Smooth muscle cell (in vitro differentiated cells): ENCODE data around the gene FCRL2. TPM values are rescaled to one million over a fixed set of nuclear protein-coding genes. Genes with fewer than 3 reads are reported as not detected.
"Not testable (repeated sequence)": the region's sequence is repeated elsewhere in the genome, so short reads cannot be mapped to it uniquely, and the experiment has no call there.

Source experiments
- DNase-seq: peaks from one replicate; lab custom pipeline; 2025; ENCODE audit not compliant: unreplicated experiment; lab: John Stamatoyannopoulos, UW
- H2AFZ ChIP-seq: fragments of 200-600 bp; sonication (generic); 2 replicates; pipeline ENCODE4 v1.6.0; 2016; ENCODE audit warnings: antibody characterized with exemption, low read depth, mild to moderate bottlenecking
- H3F3A ChIP-seq: fragments of 200-600 bp; sonication (generic); 2 replicates; pipeline ENCODE4 v1.6.0; 2017; ENCODE audit warnings: antibody characterized with exemption, low read depth
- H3K27ac ChIP-seq: fragments of 200-600 bp; sonication (generic); 2 replicates; pipeline ENCODE4 v1.5.1; 2016; ENCODE audit warnings: low read depth, mild to moderate bottlenecking
- H3K27me3 ChIP-seq: fragments of 200-600 bp; sonication (generic); 2 replicates; pipeline ENCODE4 v1.6.1; 2016; ENCODE audit warnings: low read depth, mild to moderate bottlenecking
- H3K36me3 ChIP-seq: fragments of 200-600 bp; sonication (generic); 2 replicates; pipeline ENCODE4 v1.5.1; 2016; ENCODE audit warnings: low read depth
- H3K4me1 ChIP-seq: fragments of 200-600 bp; sonication (generic); 2 replicates; pipeline ENCODE4 v1.5.1; 2016; ENCODE audit warnings: low read depth
- H3K4me2 ChIP-seq: fragments of 200-600 bp; sonication (generic); 2 replicates; pipeline ENCODE4 v1.6.0; 2016; ENCODE audit warnings: mild to moderate bottlenecking
- H3K4me3 ChIP-seq: fragments of 200-600 bp; sonication (generic); 2 replicates; pipeline ENCODE4 v1.5.1; 2016; ENCODE audit warnings: mild to moderate bottlenecking
- H3K79me2 ChIP-seq: fragments of 200-600 bp; sonication (generic); 2 replicates; pipeline ENCODE4 v1.6.0; 2016; ENCODE audit warnings: low read depth, mild to moderate bottlenecking
- H3K9ac ChIP-seq: fragments of 200-600 bp; sonication (generic); 2 replicates; pipeline ENCODE4 v1.6.0; 2016; ENCODE audit warnings: low read depth
- H3K9me3 ChIP-seq: fragments of 200-600 bp; sonication (generic); replicated peaks from 2 replicates; pipeline ENCODE4 v1.5.1; 2016; ENCODE audit warnings: low read depth
- H4K20me1 ChIP-seq: fragments of 200-600 bp; sonication (generic); 2 replicates; pipeline ENCODE4 v1.6.0; 2016; ENCODE audit warnings: low read depth
- WGBS: methylation state at CpG from one replicate; pipeline ENCODE4 v1.1.7; 2016; ENCODE audit warnings: low lambda C conversion rate; 5-methylcytosine and 5-hydroxymethylcytosine counted together
- polyA plus RNA-seq: library from polyadenylated mRNA; unstranded; fragments of >200 nt; fragmentation: Nextera tagmentation; extraction: Ambion mirVana; gene quantifications from 2 replicates; pipeline ENCODE4 v1.2.1, GENCODE V29; 2016
- total RNA-seq: library from RNA; depleted of rRNA; stranded (reverse); fragments of >200 nt; gene quantifications from 2 replicates; pipeline ENCODE4 v1.2.3, GENCODE V29; 2014
- TF ChIP-seq, protein P1 (sequence below): fragments of 200-600 bp; sonication (generic); IDR thresholded peaks from 2 replicates; pipeline ENCODE4 v1.5.1; 2017; ENCODE audit warnings: borderline replicate concordance, mild to moderate bottlenecking, antibody characterized with exemption; ENCODE audit not compliant: insufficient read depth, poor library complexity, severe bottlenecking

FCRL2 gene
- total and polyA plus RNA-seq, 2 experiments from 2014 or later, result not detected

DNA sequence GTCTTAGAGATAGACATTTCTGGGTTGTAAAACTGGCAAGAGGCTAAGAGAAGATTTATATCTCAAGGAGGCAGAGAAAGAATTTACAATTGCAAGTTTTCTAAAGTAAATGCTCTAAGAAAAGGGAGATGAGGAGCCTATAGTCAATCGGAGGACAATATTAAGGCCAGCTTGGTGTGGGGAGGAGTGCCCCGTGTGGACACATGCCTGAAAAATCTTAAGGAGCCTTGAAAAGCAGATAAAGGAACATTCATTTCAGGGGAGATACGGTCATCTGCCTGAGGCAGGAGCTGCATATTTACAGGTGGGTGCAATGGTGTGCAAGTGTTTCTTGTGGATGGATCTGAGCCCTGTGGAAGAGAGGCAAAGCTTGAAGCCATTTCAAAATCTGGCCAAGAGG, 25.6 kb downstream of the FCRL2 start:
- no peaks in the 10 kb centered on the region for H3K9me3 ChIP-seq
- DNase-seq, result no peak
- TF ChIP-seq, protein P1, sequence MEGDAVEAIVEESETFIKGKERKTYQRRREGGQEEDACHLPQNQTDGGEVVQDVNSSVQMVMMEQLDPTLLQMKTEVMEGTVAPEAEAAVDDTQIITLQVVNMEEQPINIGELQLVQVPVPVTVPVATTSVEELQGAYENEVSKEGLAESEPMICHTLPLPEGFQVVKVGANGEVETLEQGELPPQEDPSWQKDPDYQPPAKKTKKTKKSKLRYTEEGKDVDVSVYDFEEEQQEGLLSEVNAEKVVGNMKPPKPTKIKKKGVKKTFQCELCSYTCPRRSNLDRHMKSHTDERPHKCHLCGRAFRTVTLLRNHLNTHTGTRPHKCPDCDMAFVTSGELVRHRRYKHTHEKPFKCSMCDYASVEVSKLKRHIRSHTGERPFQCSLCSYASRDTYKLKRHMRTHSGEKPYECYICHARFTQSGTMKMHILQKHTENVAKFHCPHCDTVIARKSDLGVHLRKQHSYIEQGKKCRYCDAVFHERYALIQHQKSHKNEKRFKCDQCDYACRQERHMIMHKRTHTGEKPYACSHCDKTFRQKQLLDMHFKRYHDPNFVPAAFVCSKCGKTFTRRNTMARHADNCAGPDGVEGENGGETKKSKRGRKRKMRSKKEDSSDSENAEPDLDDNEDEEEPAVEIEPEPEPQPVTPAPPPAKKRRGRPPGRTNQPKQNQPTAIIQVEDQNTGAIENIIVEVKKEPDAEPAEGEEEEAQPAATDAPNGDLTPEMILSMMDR, result no peak
- no peaks in the 10 kb centered on the region for H4K20me1 ChIP-seq
- no peaks in the 10 kb centered on the region for H3K27me3 ChIP-seq
- no peaks in the 10 kb centered on the region for H3K4me1 ChIP-seq
- no peaks in the 10 kb centered on the region for H3K79me2 ChIP-seq
- WGBS, result 65% methylated on average over 3 of the region's 3 CpGs
- no peak overlapping the region for H3K4me2 ChIP-seq
- no peak overlapping the region for H2AFZ ChIP-seq
- no peak overlapping the region for H3K4me3 ChIP-seq
- H3F3A ChIP-seq, result no peaks in the 10 kb centered on the region
- H3K27ac ChIP-seq, result no peak overlapping the region
- no peaks in the 10 kb centered on the region for H3K36me3 ChIP-seq
- no peak overlapping the region for H3K9ac ChIP-seq

DNA sequence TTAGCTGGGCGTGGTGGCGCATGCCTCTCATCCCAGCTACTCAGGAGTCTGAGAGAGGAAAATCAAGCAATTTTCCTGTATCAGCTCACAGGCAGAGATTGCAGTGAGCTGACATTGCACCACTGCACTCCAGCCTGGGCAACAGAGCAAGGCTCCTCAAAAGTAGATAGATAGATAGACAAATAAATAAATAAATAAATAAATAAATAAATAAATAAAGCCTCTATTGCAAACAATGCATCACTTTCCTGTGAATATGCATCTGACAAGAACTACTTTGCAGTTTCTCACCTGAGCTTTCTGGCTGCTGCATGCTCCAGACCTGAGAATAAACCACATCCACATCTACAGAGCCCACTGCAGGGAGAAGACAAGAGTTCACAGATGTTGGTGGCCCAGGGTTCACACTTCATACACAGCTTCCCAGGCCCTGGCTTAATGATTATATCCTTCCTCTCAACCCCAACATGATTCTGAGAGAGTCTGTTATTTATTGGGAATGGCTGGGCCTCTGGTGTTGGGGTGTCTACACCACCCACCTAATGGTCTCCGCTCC, 28.6 kb downstream of the FCRL2 start:
- DNase-seq, result no peak
- no peak overlapping the region for H3K4me3 ChIP-seq
- no peak overlapping the region for H2AFZ ChIP-seq
- TF ChIP-seq, protein P1, result no peak
- H3K4me1 ChIP-seq, result no peaks in the 10 kb centered on the region
- no peaks in the 10 kb centered on the region for H3F3A ChIP-seq
- no peaks in the 10 kb centered on the region for H3K79me2 ChIP-seq
- no peaks in the 10 kb centered on the region for H3K9me3 ChIP-seq
- no peaks in the 10 kb centered on the region for H3K27me3 ChIP-seq
- H4K20me1 ChIP-seq, result no peaks in the 10 kb centered on the region
- no peak overlapping the region for H3K27ac ChIP-seq
- H3K9ac ChIP-seq, result no peak overlapping the region
- no peaks in the 10 kb centered on the region for H3K36me3 ChIP-seq
- H3K4me2 ChIP-seq, result no peak overlapping the region
- WGBS, result 100% methylated on average over 3 of the region's 3 CpGs

DNA sequence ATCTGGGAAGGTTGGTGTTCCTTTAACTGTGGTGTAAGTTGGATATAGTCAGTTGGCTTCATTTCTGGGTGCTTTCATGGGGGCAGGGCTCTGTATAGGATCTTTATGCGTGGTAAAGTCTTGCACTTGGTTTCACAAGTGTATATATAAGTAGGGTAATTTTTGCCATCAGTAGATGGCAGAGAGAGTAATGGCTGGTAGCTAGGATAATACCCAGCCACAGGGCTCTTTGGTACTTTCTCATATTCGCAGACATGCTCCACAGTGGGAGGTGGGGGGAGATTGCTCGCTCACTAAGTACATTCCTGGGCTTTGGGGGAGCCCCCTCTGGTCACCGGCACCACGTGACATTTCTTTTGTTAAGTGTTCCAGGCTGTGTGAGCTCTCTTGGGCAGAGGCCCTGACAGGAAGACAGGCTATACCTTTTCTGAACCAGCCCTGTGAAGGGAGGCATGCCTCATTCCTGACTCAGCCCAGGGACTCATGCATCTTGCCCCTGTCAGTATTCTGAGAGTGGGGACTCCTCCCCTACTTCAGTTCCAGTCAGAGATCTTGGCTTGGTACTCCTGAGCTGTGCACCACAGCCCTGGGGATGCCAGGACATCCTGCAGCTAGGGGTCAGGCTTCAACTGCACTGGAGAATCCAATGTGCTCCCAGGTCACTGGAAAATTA, 37.6 kb downstream of the FCRL2 start:
- H3K4me3 ChIP-seq, result no peak overlapping the region
- H3K4me2 ChIP-seq, result no peak overlapping the region

DNA sequence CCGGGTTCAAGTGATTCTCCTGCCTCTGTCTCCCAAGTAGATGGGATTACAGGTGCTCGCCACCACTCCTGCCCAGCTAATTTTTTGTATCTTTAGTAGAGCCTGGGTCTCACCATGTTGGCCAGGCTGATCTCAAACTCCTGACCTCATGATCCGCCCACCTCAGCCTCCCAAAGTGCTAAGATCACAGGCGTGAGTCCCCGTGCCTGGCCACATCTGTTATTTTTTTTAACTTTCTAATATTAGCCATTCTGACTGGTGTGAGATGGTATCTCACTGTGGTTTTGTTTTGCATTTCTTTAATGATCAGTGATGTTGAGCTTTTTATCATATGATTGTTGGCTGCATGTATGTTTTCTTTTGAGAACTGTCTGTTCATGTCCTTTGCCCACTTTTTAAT, 40.9 kb downstream of the FCRL2 start:
- H3K9me3 ChIP-seq, H3F3A ChIP-seq, H4K20me1 ChIP-seq, H3K4me2 ChIP-seq, H3K4me3 ChIP-seq, H3K27ac ChIP-seq, H2AFZ ChIP-seq, H3K27me3 ChIP-seq, DNase-seq, H3K36me3 ChIP-seq, H3K79me2 ChIP-seq, H3K9ac ChIP-seq, H3K4me1 ChIP-seq: not testable (repeated sequence)
- 89% methylated on average over 5 of the region's 5 CpGs for WGBS

More for the DNA sequence above, 37.6 kb downstream of the FCRL2 start:
- Histone ChIP-seq H2AFZ (no peak overlapping the region), H3K4me1 (no peaks in the 10 kb centered on the region), H3K9me3 (no peaks in the 10 kb centered on the region), H3K27ac (no peak overlapping the region), H3K9ac (no peak overlapping the region), H3F3A (no peaks in the 10 kb centered on the region), H3K79me2 (no peaks in the 10 kb centered on the region), H4K20me1 (no peaks in the 10 kb centered on the region), H3K36me3 (no peaks in the 10 kb centered on the region), H3K27me3 (no peaks in the 10 kb centered on the region)
- TF ChIP-seq, protein P1, result no peak
- no peak for DNase-seq
- WGBS, result 80% methylated on average over 5 of the region's 5 CpGs
